Measurements from ENCODE around the gene SEPSECS. TPM values are rescaled to one million over a fixed set of nuclear protein-coding genes. Genes with fewer than 3 reads are reported as not detected.

SEPSECS gene
- total RNA-seq, 1 donor from 2014 or later: 8.7 TPM

DNA sequence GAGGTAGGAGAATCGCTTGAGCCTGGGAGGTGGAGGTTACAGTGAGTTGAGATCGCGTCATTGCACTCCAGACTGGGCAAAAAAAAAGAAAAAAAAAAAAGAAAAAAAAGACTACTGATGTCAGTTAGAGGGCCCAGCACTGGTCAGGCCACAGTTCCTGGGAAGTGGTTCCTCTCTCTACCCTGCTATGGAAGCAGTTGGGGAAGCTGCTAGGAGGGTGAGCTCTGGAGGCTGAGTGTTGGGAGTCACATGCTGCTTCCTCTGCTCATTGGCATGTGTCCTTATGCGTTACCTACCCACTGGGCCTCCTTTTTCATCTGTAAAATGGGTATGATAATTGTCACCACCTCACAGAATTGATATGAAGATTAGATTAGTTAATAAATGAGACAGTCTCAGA, 50.7 kb downstream of the SEPSECS start:
- Mint-ChIP-seq H3K9me3 (no peaks in the 10 kb centered on the region), H3K4me1 (ENCODE audit: unreplicated experiment) (no peaks in the 10 kb centered on the region), H3K4me3 (no peak overlapping the region), H3K36me3 (no peaks in the 10 kb centered on the region), H3K27ac (no peak overlapping the region), H3K27me3 (peaks cover 6% of the 10 kb centered on the region)
- DNase-seq (ENCODE audit: extremely low spot score, unreplicated experiment): no peak
- TF ChIP-seq, protein P1, sequence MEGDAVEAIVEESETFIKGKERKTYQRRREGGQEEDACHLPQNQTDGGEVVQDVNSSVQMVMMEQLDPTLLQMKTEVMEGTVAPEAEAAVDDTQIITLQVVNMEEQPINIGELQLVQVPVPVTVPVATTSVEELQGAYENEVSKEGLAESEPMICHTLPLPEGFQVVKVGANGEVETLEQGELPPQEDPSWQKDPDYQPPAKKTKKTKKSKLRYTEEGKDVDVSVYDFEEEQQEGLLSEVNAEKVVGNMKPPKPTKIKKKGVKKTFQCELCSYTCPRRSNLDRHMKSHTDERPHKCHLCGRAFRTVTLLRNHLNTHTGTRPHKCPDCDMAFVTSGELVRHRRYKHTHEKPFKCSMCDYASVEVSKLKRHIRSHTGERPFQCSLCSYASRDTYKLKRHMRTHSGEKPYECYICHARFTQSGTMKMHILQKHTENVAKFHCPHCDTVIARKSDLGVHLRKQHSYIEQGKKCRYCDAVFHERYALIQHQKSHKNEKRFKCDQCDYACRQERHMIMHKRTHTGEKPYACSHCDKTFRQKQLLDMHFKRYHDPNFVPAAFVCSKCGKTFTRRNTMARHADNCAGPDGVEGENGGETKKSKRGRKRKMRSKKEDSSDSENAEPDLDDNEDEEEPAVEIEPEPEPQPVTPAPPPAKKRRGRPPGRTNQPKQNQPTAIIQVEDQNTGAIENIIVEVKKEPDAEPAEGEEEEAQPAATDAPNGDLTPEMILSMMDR (conservative IDR thresholded peaks at IDR 0.05): no peak

DNA sequence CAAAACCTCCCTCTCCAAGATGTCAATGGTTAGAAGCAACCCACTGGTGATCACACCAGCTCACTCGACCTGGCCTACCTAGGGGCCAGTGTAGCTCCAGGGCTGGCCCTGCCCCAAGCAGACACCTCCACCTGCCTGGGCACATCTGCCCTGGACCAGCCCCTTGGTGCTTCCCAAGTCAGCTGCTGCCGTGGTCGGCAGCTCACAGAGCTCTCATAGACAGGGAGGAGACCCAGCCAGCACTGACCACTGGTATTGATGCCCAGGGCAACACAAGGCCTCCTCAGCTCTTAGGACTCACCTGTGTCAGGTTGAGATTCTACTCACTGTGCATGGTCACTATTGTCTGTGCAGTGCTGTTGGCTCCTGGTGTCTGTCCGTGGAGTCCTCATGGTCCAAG, 51.7 kb downstream of the SEPSECS start:
- H3K4me1 Mint-ChIP-seq (ENCODE audit: unreplicated experiment): no peaks in the 10 kb centered on the region
- no peak overlapping the region for H3K4me3 Mint-ChIP-seq
- TF ChIP-seq, protein P1 (conservative IDR thresholded peaks at IDR 0.05): no peak
- H3K9me3 Mint-ChIP-seq: no peaks in the 10 kb centered on the region
- no peak overlapping the region for H3K27ac Mint-ChIP-seq
- no peak for DNase-seq (ENCODE audit: extremely low spot score, unreplicated experiment)
- H3K27me3 Mint-ChIP-seq: peaks cover 3% of the 10 kb centered on the region
- no peaks in the 10 kb centered on the region for H3K36me3 Mint-ChIP-seq

DNA sequence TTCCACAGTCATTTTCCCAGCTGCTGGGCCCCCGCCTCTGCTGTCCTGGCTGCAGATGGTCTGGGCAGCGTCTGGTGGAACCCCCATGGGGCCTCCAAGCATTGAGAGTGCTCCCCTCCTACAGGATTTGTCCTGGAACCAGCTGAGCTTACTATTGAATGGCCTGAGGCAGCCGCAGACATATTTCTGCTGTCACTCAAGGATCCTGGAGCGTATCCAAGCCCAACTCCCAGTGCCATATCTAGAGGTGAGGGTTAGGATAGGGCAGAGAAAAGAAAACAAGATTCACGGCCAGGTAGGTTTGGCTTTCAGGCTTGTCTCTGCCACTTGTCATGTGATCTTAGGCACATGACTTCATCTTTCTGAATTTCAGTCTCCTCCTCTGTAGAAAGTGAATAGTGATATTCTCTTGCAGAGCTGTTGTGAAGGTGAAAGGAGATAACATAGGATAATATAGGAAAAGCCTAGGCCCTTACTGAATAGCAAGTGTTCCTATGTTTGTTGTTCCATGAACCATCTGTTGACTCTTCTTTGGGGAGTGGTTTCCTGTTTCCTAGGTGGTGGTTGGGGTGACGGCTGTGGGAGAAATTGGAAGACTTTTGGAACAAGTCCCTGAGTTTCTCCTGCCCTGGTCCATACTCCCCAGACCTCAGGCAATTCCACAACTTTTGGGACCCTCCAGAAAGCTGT, 52.3 kb downstream of the SEPSECS start:
- H3K4me3 Mint-ChIP-seq: no peak overlapping the region
- H3K36me3 Mint-ChIP-seq: no peaks in the 10 kb centered on the region
- no peaks in the 10 kb centered on the region for H3K4me1 Mint-ChIP-seq (ENCODE audit: unreplicated experiment)
- no peaks in the 10 kb centered on the region for H3K9me3 Mint-ChIP-seq
- peaks cover 3% of the 10 kb centered on the region for H3K27me3 Mint-ChIP-seq
- TF ChIP-seq, protein P1 (conservative IDR thresholded peaks at IDR 0.05): no peak
- no peak for DNase-seq (ENCODE audit: extremely low spot score, unreplicated experiment)
- H3K27ac Mint-ChIP-seq: no peak overlapping the region

DNA sequence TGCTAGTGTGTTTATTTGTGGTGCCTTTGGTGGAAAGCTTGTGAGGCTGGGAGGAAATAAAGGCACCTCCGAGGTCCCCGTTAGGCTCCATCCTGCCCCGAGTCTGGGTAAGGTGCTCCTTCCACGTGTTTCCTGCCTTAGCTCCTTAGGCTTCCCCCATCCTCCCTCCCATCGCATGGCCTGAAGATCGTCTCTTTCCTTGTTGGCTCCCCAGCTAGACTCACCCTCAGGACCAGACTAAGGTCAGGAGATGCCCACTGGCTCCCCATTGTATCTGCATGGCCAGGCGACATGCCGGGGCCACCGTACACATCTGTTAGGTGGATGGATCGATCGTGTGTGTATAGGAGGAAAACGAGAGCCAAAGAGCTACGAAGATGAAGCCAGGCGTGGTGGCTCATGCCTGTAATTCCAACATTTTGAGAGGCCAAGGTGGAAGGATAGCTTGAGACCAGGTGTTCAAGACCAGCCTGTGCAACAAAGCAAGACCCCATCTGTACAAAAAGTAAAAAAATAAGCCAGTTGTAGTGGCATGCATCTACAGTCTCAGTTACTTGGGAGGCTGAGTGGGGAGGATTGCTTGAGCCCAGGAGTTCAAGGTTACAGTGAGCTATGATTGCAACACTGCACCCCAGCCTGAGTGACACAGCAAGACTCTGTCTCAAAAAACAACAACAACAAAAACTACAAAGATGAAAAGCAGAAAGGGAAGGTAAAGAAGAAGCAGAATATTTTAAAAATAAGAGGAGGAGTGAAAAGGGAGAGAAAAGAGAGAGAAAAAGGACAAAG, 53.7 kb downstream of the SEPSECS start:
- TF ChIP-seq, protein P1 (conservative IDR thresholded peaks at IDR 0.05): no peak
- no peak overlapping the region for H3K4me3 Mint-ChIP-seq
- H3K9me3 Mint-ChIP-seq: no peaks in the 10 kb centered on the region
- DNase-seq (ENCODE audit: extremely low spot score, unreplicated experiment): no peak
- no peak overlapping the region for H3K27ac Mint-ChIP-seq
- H3K36me3 Mint-ChIP-seq: no peaks in the 10 kb centered on the region
- no peaks in the 10 kb centered on the region for H3K4me1 Mint-ChIP-seq (ENCODE audit: unreplicated experiment)
- peaks cover 3% of the 10 kb centered on the region for H3K27me3 Mint-ChIP-seq

DNA sequence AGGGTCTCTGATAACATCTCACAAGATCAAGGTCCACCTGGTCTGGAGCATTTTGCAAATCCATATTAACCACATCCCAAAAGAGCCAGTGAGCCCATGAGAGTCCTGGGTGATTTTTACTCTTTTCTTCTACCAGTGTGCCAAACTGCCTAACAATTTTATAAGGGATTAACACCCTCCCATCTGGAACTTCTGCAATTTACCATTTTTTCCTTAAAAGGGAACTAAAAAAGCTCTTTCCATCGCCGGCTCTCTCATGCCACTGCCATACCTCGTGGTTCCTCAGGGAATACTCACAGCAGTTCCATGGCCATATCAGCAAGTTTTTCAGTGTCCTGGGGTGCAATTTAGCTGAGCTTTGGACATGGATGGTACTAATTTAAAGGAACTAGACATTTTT, 55.7 kb downstream of the SEPSECS start:
- Mint-ChIP-seq H3K4me1 (ENCODE audit: unreplicated experiment) (no peaks in the 10 kb centered on the region), H3K36me3 (peaks cover 3% of the 10 kb centered on the region)

More for the DNA sequence above, 55.7 kb downstream of the SEPSECS start:
- H3K4me3 Mint-ChIP-seq: no peak overlapping the region
- no peak for DNase-seq (ENCODE audit: extremely low spot score, unreplicated experiment)
- H3K9me3 Mint-ChIP-seq: peaks cover 8% of the 10 kb centered on the region
- H3K27ac Mint-ChIP-seq: no peak overlapping the region
- TF ChIP-seq, protein P1 (conservative IDR thresholded peaks at IDR 0.05): no peak
- H3K27me3 Mint-ChIP-seq: peaks cover 3% of the 10 kb centered on the region
